Left ventricle myocardium inferior (tissue), 1 donor: ENCODE results near the gene TFAP2D. TPM values are rescaled to one million over a fixed set of nuclear protein-coding genes. Genes with fewer than 3 reads are reported as not detected.
A peak's percentile ranks its signal among the peaks of the same experiment; 100 is the strongest.

Experiments
- DNase-seq: peaks from one replicate; pipeline ENCODE4 v3.0.0-alpha.2; 2020
- H3K27ac ChIP-seq: fragments of 200-600 bp; replicated peaks from 2 replicates; pipeline ENCODE4 v1.8.0; 2021
- H3K27me3 ChIP-seq: fragments of 200-600 bp; 2 replicates; pipeline ENCODE4 v1.8.0; 2021; ENCODE audit warnings: low read depth
- H3K36me3 ChIP-seq: fragments of 200-600 bp; 2 replicates; pipeline ENCODE4 v1.8.0; 2021
- H3K4me1 ChIP-seq: fragments of 200-600 bp; 2 replicates; pipeline ENCODE4 v1.8.0; 2021
- H3K4me3 ChIP-seq: fragments of 200-600 bp; 2 replicates; pipeline ENCODE4 v1.8.0; 2021; ENCODE audit warnings: mild to moderate bottlenecking, moderate library complexity
- H3K9me3 ChIP-seq: fragments of 200-600 bp; replicated peaks from 2 replicates; pipeline ENCODE4 v1.8.0; 2021
- intact Hi-C: fragments of 100-400 bp; cut with micrococcal nuclease; formaldehyde crosslinking; loops from one replicate; pipeline ENCODE4 v1.11.0; 2022
- total RNA-seq: library from RNA; stranded (reverse); fragmentation: NEBNext Ultra II Directional; extraction: Animal tissue kit (Norgen Biotek cat#: 25700); gene quantifications from one replicate; pipeline ENCODE4 v1.2.1, GENCODE V29; 2021
- TF ChIP-seq, protein P1 (sequence below): fragments of 200-600 bp; IDR thresholded peaks from 2 replicates; pipeline ENCODE4 v1.8.0; 2021; ENCODE audit warnings: antibody characterized with exemption, mild to moderate bottlenecking, borderline replicate concordance
- donor health status: DM: no; HTN: yes; CAD: no; lungs with severe emphysema.

Gene TFAP2D
- total RNA-seq, 1 donor from 2014 or later = not detected

DNA sequence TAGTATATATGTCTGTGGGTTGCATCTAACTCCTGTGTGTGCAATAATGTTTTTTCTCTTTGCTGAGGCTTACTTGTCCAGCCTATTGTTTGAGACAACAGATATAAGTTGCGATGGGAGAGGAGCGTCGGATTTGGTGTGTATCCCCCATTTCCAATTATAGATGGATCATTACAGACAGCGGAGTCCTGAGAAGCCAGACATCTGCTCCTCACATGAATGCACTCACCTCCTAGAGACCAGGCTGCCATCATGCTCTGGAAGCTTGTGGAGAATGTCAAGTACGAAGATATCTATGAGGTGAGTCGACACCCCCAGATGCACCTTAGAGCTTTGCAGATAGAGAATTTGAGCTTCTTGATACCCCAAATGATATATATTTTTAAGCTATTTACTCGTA, 105.3 kb downstream of the TFAP2D start, which contains the start of gene TFAP2B:
Gene TFAP2B (plus strand): TSS at position 199 of the 400 bp plus-strand sequence. CDS start 21 bp downstream, at position 220.
- H3K27me3 ChIP-seq = peaks cover 100% of the 10 kb centered on the region
- H3K4me1 ChIP-seq = peaks cover 19% of the 10 kb centered on the region
- no peak within 1 kb of the TSS for H3K27ac ChIP-seq
- H3K4me3 ChIP-seq = peak within 1 kb of the TSS; percentile 45
- no peak for DNase-seq
- intact Hi-C loops = loop anchor here (10.0 kb wide), 1 partner anchor 1136 kb away; no protein-coding TSS in a partner anchor
- H3K9me3 ChIP-seq = no peaks in the 10 kb centered on the region
- TF ChIP-seq, protein P1, sequence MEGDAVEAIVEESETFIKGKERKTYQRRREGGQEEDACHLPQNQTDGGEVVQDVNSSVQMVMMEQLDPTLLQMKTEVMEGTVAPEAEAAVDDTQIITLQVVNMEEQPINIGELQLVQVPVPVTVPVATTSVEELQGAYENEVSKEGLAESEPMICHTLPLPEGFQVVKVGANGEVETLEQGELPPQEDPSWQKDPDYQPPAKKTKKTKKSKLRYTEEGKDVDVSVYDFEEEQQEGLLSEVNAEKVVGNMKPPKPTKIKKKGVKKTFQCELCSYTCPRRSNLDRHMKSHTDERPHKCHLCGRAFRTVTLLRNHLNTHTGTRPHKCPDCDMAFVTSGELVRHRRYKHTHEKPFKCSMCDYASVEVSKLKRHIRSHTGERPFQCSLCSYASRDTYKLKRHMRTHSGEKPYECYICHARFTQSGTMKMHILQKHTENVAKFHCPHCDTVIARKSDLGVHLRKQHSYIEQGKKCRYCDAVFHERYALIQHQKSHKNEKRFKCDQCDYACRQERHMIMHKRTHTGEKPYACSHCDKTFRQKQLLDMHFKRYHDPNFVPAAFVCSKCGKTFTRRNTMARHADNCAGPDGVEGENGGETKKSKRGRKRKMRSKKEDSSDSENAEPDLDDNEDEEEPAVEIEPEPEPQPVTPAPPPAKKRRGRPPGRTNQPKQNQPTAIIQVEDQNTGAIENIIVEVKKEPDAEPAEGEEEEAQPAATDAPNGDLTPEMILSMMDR = no peak
- no peaks in the 10 kb centered on the region for H3K36me3 ChIP-seq

- TF ChIP-seq, protein P1 = no peak
- Histone ChIP-seq H3K4me3 (peak overlapping the region; percentile 45), H3K27me3 (peaks cover 100% of the 10 kb centered on the region), H3K27ac (no peak overlapping the region), H3K4me1 (peaks cover 19% of the 10 kb centered on the region), H3K36me3 (no peaks in the 10 kb centered on the region), H3K9me3 (no peaks in the 10 kb centered on the region)
- intact Hi-C loops = loop anchor here (10.0 kb wide), 1 partner anchor 1135 kb away; no protein-coding TSS in a partner anchor
- no peak for DNase-seq
Observed at GRCh38 chr6:50819466-50819903, 106.2 kb downstream of the TFAP2D start.

DNA sequence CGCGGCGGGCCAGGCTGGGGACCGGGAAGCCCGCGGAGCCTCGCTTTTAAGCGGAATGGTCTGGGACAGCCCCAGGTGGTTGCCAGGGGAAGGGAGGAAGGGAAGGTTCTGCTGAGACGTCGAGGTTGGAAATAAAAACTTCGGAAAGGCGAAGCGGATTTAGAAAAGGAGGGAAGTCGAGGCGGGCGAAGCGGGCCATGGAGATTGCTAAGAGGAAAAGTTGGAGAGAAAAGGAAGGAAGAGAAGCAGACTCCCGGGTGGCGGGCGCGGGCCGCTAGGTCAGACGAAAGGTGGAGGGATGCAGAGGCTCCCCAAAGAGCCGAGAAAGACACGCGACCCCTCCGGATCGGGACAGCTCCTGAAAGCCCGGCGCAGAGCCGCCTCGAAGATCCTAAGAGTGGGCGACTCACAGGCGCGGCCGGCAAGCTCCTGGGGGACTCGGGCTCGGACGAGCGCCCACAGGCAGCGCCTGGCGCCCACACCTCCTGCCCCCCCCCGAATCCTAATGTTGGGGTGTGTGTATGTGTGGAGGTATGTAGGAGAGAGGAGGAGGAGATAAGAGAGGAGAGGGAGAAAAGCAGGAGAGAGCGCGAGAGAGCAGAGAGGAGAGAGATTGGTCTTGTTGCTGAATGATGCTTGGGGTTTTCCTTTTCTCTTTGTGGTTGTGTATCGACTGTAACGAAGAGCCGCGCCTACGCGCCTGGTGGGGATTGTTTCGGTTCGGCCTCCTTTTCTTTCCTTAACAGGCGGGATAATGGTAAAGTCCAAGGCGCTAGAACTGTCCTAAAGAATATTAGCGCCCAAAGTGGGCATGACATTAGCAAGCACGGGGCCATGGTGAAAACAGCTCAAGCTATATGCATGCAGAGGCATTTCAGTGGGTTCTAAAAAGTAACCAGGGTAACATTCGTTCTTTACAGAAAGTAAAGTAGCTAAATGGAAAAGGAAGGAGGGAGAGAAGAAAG, 106.9 kb downstream of the TFAP2D start:
- DNase-seq = no peak
- Histone ChIP-seq H3K27me3 (peaks cover 100% of the 10 kb centered on the region), H3K36me3 (no peaks in the 10 kb centered on the region), H3K27ac (no peak overlapping the region), H3K4me1 (peaks cover 19% of the 10 kb centered on the region), H3K9me3 (no peaks in the 10 kb centered on the region), H3K4me3 (peak overlapping the region; percentile 45)
- TF ChIP-seq, protein P1 = no peak
- intact Hi-C loops = loop anchor here (10.0 kb wide), 1 partner anchor 1135 kb away; no protein-coding TSS in a partner anchor

DNA sequence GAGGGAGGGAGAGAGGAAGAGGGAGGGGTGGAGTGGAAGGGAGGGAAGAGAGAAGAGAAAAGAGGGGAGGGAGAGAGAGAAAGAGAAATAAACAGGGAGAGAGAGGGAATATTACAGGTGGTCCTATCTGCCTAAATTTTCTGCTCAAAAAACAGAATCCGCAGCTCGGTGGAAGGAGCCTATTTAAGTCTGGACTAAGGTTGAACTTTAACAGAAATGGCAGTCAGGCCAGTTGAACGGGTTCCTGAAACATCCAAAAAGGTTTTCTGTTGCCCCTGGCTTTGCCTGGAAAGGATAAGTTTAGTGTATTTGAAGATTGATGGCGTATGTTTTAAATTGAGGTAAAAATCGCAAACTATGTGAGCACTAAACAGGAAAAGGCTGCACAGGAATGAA, 107.5 kb downstream of the TFAP2D start:
- Histone ChIP-seq H3K27me3 (peaks cover 100% of the 10 kb centered on the region), H3K36me3 (no peaks in the 10 kb centered on the region), H3K4me3 (no peak overlapping the region), H3K27ac (no peak overlapping the region), H3K9me3 (no peaks in the 10 kb centered on the region), H3K4me1 (peaks cover 16% of the 10 kb centered on the region)
- intact Hi-C loops = no loop called here
- TF ChIP-seq, protein P1 = no peak
- DNase-seq = no peak

- Histone ChIP-seq H3K4me3 (no peak overlapping the region), H3K4me1 (peaks cover 14% of the 10 kb centered on the region), H3K36me3 (no peaks in the 10 kb centered on the region), H3K27ac (no peak overlapping the region), H3K9me3 (no peaks in the 10 kb centered on the region), H3K27me3 (peaks cover 100% of the 10 kb centered on the region)
- TF ChIP-seq, protein P1 = no peak
- intact Hi-C loops = no loop called here
- DNase-seq = no peak
Observed at GRCh38 chr6:50821441-50822077, 108.2 kb downstream of the TFAP2D start.
